GM23248 (cell line): Measurements from ENCODE around the gene TMEM229A. TPM values are rescaled to one million over a fixed set of nuclear protein-coding genes. Genes with fewer than 3 reads are reported as not detected.

ENCODE experiments used
- DNase-seq: peaks from one replicate; pipeline ENCODE4 v3.0.0-alpha.2; 2015
- H2AFZ ChIP-seq: fragments of 200-600 bp; sonication (generic); 2 replicates; pipeline ENCODE4 v1.6.1; 2016; ENCODE audit warnings: antibody characterized with exemption
- H3F3A ChIP-seq: fragments of 200-600 bp; sonication (generic); 2 replicates; pipeline ENCODE4 v1.6.1; 2016; ENCODE audit warnings: mild to moderate bottlenecking, antibody characterized with exemption, mixed run types; ENCODE audit not compliant: insufficient read depth
- H3K27ac ChIP-seq: fragments of 200-600 bp; sonication (generic); 2 replicates; pipeline ENCODE4 v1.5.1; 2016; ENCODE audit warnings: mild to moderate bottlenecking
- H3K27me3 ChIP-seq: fragments of 200-600 bp; sonication (generic); replicated peaks from 2 replicates; pipeline ENCODE4 v1.6.1; 2016; ENCODE audit warnings: mild to moderate bottlenecking; ENCODE audit not compliant: insufficient read depth
- H3K36me3 ChIP-seq: fragments of 200-600 bp; sonication (generic); 2 replicates; pipeline ENCODE4 v1.6.1; 2016; ENCODE audit warnings: low read depth, mild to moderate bottlenecking
- H3K4me1 ChIP-seq: fragments of 200-600 bp; sonication (generic); 2 replicates; pipeline ENCODE4 v1.6.1; 2016; ENCODE audit warnings: mild to moderate bottlenecking; ENCODE audit not compliant: insufficient read depth
- H3K4me2 ChIP-seq: fragments of 200-600 bp; sonication (generic); one replicate; pipeline ENCODE4 v1.6.1; 2016; ENCODE audit warnings: mild to moderate bottlenecking; ENCODE audit not compliant: unreplicated experiment
- H3K4me3 ChIP-seq: fragments of 200-600 bp; sonication (generic); 2 replicates; pipeline ENCODE4 v1.5.1; 2016; ENCODE audit warnings: mild to moderate bottlenecking
- H3K79me2 ChIP-seq: fragments of 200-600 bp; sonication (generic); 2 replicates; pipeline ENCODE4 v1.6.1; 2016; ENCODE audit warnings: mild to moderate bottlenecking; ENCODE audit not compliant: insufficient read depth
- H3K9ac ChIP-seq: fragments of 200-600 bp; sonication (generic); 2 replicates; pipeline ENCODE4 v1.6.1; 2016; ENCODE audit warnings: mild to moderate bottlenecking
- H3K9me2 ChIP-seq: fragments of 200-600 bp; sonication (generic); 2 replicates; pipeline ENCODE4 v1.6.1; 2016; ENCODE audit warnings: mixed run types, mild to moderate bottlenecking, moderate library complexity; ENCODE audit not compliant: insufficient read depth
- H3K9me3 ChIP-seq: fragments of 200-600 bp; sonication (generic); one replicate; pipeline ENCODE4 v1.6.1; 2017; ENCODE audit warnings: low read depth
- H4K20me1 ChIP-seq: fragments of 200-600 bp; sonication (generic); 2 replicates; pipeline ENCODE4 v1.6.0; 2016; ENCODE audit not compliant: insufficient read depth
- EZH2 ChIP-seq: fragments of 200-600 bp; sonication (generic); IDR thresholded peaks from 2 replicates; pipeline ENCODE4 v1.6.1; 2018; ENCODE audit warnings: antibody characterized with exemption, mild to moderate bottlenecking; ENCODE audit not compliant: insufficient read depth, poor library complexity, severe bottlenecking
- EZH2phosphoT487 ChIP-seq: fragments of 200-600 bp; sonication (generic); IDR thresholded peaks from 2 replicates; pipeline ENCODE4 v1.6.1; 2018; ENCODE audit warnings: antibody characterized with exemption, moderate library complexity, mild to moderate bottlenecking, low read depth; ENCODE audit not compliant: insufficient read depth
- WGBS, 2 experiments: methylation state at CpG; one replicate each; pipeline ENCODE4 v1.1.6; 2015 to 2017; ENCODE audit warnings: low lambda C conversion rate in 2 of 2, low coverage in 1 of 2; ENCODE audit errors: missing lambda C conversion rate in 2 of 2; 5-methylcytosine and 5-hydroxymethylcytosine counted together
- in situ Hi-C: fragments of 300-500 bp; cut with MboI; formaldehyde crosslinking; loops from 2 replicates; pipeline ENCODE4 v1.15.0; 2020
- polyA plus RNA-seq: library from polyadenylated mRNA; unstranded; fragments of >200 nt; fragmentation: Nextera tagmentation; extraction: Ambion mirVana; gene quantifications from 2 replicates; pipeline ENCODE4 v1.2.1, GENCODE V29; 2016
- total RNA-seq: library from RNA; depleted of rRNA; stranded (reverse); fragments of >200 nt; shearing (Covaris generic); gene quantifications from 2 replicates; pipeline ENCODE4 v1.2.3, GENCODE V29; 2014

Gene TMEM229A
- total and polyA plus RNA-seq, 2 experiments from 2014 or later = not detected

DNA sequence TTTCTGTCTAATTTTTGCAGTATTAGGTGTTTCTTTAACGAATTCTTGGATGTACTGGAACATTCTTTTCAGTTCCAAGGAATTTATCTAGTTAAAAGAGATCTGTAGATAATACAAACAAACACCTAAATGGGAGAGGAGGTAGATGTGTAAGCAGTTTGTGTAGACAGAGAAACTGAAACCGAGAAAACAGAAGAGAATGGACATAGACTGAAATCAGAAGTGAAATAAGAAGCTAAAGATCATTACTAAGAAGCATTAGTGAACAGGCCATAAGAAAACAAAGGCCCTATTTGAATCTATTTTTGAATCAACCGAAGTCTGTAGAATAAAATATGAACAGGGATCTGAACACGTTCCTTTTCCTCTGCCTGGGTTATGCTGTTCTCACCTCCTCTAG lies 26.5 kb upstream of the TMEM229A start:
- 3 to 4% methylated on average over 4 of the region's 4 CpGs for WGBS, 2 experiments
- Histone ChIP-seq H3K9me3 (no peaks in the 10 kb centered on the region), H3K9me2 (no peaks in the 10 kb centered on the region), H3K4me2 (no peak overlapping the region), H3F3A (no peaks in the 10 kb centered on the region), H3K9ac (no peak overlapping the region), H3K27me3 (no peaks in the 10 kb centered on the region), H4K20me1 (no peaks in the 10 kb centered on the region), H3K4me1 (no peaks in the 10 kb centered on the region), H3K36me3 (no peaks in the 10 kb centered on the region), H3K27ac (no peak overlapping the region), H3K79me2 (no peaks in the 10 kb centered on the region), H3K4me3 (no peak overlapping the region), H2AFZ (no peak overlapping the region)
- in situ Hi-C loops = no loop called here
- no peak for TF ChIP-seq EZH2
- no peak for TF ChIP-seq EZH2phosphoT487
- no peak for DNase-seq

GRCh38 chr7:124058515-124058914 lies 25.6 kb upstream of the TMEM229A start:
- no peak for DNase-seq
- Histone ChIP-seq H3K9me2 (no peaks in the 10 kb centered on the region), H3K4me2 (no peak overlapping the region), H3K9me3 (no peaks in the 10 kb centered on the region), H2AFZ (no peak overlapping the region), H3K4me1 (no peaks in the 10 kb centered on the region), H3K4me3 (no peak overlapping the region), H3F3A (no peaks in the 10 kb centered on the region), H4K20me1 (no peaks in the 10 kb centered on the region), H3K27ac (no peak overlapping the region), H3K27me3 (no peaks in the 10 kb centered on the region), H3K79me2 (no peaks in the 10 kb centered on the region), H3K9ac (no peak overlapping the region), H3K36me3 (no peaks in the 10 kb centered on the region)
- TF ChIP-seq EZH2phosphoT487 (no peak), EZH2 (no peak)
- WGBS, 2 experiments = 47 to 52% methylated on average over 2 of the region's 2 CpGs
- in situ Hi-C loops = no loop called here

DNA sequence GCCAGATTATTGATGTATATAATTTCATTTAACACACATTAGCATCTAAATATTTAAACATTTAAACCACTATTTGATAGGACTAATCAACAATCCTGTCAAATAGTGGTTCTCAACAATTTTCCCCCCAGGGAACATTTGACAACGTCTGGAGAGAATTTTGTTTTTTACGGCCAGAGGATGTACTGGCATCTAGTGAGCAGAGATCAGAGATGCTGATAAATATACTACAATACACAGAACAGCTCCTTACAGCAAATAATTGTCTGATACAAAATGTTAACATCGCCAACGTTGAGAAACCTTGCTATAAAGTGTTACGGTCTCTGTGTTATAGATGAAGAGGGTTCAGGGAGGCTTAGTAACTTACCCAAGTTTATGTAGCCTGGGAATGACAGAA lies 25.0 kb upstream of the TMEM229A start:
- no peak overlapping the region for H3K9ac ChIP-seq
- in situ Hi-C loops = no loop called here

GRCh38 chr7:124056234-124056633 lies 23.4 kb upstream of the TMEM229A start:
- no peak overlapping the region for H2AFZ ChIP-seq
- no peak overlapping the region for H3K4me2 ChIP-seq
- no peak overlapping the region for H3K4me3 ChIP-seq
- no peaks in the 10 kb centered on the region for H3F3A ChIP-seq
- H3K4me1 ChIP-seq = no peaks in the 10 kb centered on the region
- H3K9me3 ChIP-seq = no peaks in the 10 kb centered on the region
- TF ChIP-seq EZH2phosphoT487 = no peak
- no peak for TF ChIP-seq EZH2
- H3K79me2 ChIP-seq = no peaks in the 10 kb centered on the region
- in situ Hi-C loops = no loop called here
- H3K9me2 ChIP-seq = no peaks in the 10 kb centered on the region
- no peak overlapping the region for H3K9ac ChIP-seq
- H3K27ac ChIP-seq = no peak overlapping the region
- no peak for DNase-seq
- no peaks in the 10 kb centered on the region for H3K36me3 ChIP-seq
- no peaks in the 10 kb centered on the region for H3K27me3 ChIP-seq
- WGBS, 2 experiments = 11 to 25% methylated on average over 1 of the region's 1 CpG
- no peaks in the 10 kb centered on the region for H4K20me1 ChIP-seq

More for the DNA sequence above, 25.0 kb upstream of the TMEM229A start:
- H3K4me3 ChIP-seq = no peak overlapping the region
- H4K20me1 ChIP-seq = no peaks in the 10 kb centered on the region
- H3K4me1 ChIP-seq = no peaks in the 10 kb centered on the region
- DNase-seq = no peak
- 9 to 13% methylated on average over 5 of the region's 5 CpGs for WGBS, 2 experiments
- H3K27me3 ChIP-seq = no peaks in the 10 kb centered on the region
- H3K9me2 ChIP-seq = no peaks in the 10 kb centered on the region
- no peak overlapping the region for H2AFZ ChIP-seq
- H3K36me3 ChIP-seq = no peaks in the 10 kb centered on the region
- H3K9me3 ChIP-seq = no peaks in the 10 kb centered on the region
- no peaks in the 10 kb centered on the region for H3K79me2 ChIP-seq
- H3F3A ChIP-seq = no peaks in the 10 kb centered on the region
- no peak overlapping the region for H3K4me2 ChIP-seq
- no peak for TF ChIP-seq EZH2
- no peak for TF ChIP-seq EZH2phosphoT487
- H3K27ac ChIP-seq = no peak overlapping the region
